Calu3 (cell line): ENCODE data around the gene TSHZ2. TPM values are rescaled to one million over a fixed set of nuclear protein-coding genes. Genes with fewer than 3 reads are reported as not detected.
A peak's percentile ranks its signal among the peaks of the same experiment; 100 is the strongest.

Experiments used
- BruUV-seq: library from RNA; stranded (reverse); fragments of 400-500 nt; replicated peaks from 2 replicates; lab custom pipeline; 2021; lab: Mats Ljungman, UMichigan
- CTCF ChIA-PET: fragments of 300-600 bp; sonication (Branson Sonifier 250); formaldehyde crosslinking; loops from one replicate; lab custom pipeline; 2022; ENCODE audit warnings: antibody characterized with exemption; lab: Charles Lee
- DNase-seq: peaks from one replicate; pipeline ENCODE4 v3.0.0; 2022
- H3K27ac Mint-ChIP-seq: one replicate; pipeline ENCODE4 v1.8.0; 2022; ENCODE audit warnings: mixed read lengths; ENCODE audit not compliant: unreplicated experiment
- H3K27me3 Mint-ChIP-seq: one replicate; pipeline ENCODE4 v1.8.0; 2022; ENCODE audit warnings: mixed read lengths; ENCODE audit not compliant: unreplicated experiment
- H3K36me3 Mint-ChIP-seq: one replicate; pipeline ENCODE4 v1.8.0; 2022; ENCODE audit warnings: mild to moderate bottlenecking, moderate library complexity, mixed read lengths; ENCODE audit not compliant: insufficient read depth, unreplicated experiment
- H3K4me1 Mint-ChIP-seq: one replicate; pipeline ENCODE4 v1.8.0; 2022; ENCODE audit warnings: mild to moderate bottlenecking, low read depth, mixed read lengths; ENCODE audit not compliant: unreplicated experiment
- H3K4me3 Mint-ChIP-seq: one replicate; pipeline ENCODE4 v1.8.0; 2022; ENCODE audit warnings: mild to moderate bottlenecking, low read depth, moderate library complexity, mixed read lengths; ENCODE audit not compliant: unreplicated experiment
- H3K9me3 Mint-ChIP-seq: one replicate; pipeline ENCODE4 v1.8.0; 2022; ENCODE audit warnings: low read depth, mixed read lengths; ENCODE audit not compliant: unreplicated experiment
- intact Hi-C: fragments of 100-400 bp; cut with micrococcal nuclease; formaldehyde crosslinking; loops from one replicate; pipeline ENCODE4 v1.10.0; 2022; ENCODE audit not compliant: unreplicated experiment
- total RNA-seq: library from RNA; stranded (reverse); gene quantifications from 2 replicates; pipeline ENCODE4 v1.2.3, GENCODE V29; 2022
- TF ChIP-seq, protein P1 (sequence below): fragments of 200-600 bp; IDR thresholded peaks from one replicate; pipeline ENCODE4 v1.8.0; 2022; ENCODE audit warnings: antibody characterized with exemption; ENCODE audit not compliant: unreplicated experiment

The TSHZ2 gene
- total RNA-seq, 1 experiment from 2014 or later = not detected

DNA sequence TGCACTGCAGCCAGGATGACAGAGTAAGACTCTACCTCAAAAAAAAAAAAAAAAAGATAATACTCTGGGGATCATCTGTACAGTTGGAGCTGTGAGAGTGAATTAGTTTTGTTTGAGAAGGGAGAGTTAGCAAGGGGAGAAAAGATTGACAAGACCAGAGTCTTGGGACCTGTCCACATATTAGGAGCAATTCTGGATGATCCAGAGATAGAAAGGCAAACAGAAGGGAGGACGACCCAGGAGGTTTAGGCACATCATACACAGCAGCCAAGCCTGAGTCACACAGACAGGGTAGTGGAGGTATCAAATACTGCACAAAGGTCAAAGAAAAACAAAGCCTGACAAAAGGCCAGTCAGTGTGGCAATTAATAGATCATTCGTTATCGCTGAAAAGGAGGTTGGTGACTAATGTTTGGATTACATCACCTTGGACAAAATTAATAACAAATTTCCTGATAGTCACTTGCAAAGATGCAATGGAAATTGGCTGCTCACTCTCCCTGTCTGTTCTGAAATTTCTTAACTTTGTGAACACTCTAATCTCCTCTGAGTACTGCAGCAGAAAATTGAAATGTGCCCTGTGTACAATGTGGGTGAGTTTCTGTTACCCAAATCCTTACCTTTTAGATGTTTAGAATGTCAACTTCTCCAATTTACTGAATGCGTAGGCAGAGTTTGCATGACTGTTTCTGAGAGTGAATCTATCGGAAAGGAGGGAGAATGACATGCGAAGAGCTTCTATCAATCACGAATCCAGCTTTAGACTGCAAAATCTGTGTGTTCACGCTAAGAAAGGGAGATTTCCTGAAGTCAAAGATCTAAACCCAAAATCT is 105.4 kb downstream of the TSHZ2 start:
- TSS peak; percentile 19 for BruUV-seq
- peaks cover 11% of the 10 kb centered on the region for H3K4me1 Mint-ChIP-seq
- TF ChIP-seq, protein P1, sequence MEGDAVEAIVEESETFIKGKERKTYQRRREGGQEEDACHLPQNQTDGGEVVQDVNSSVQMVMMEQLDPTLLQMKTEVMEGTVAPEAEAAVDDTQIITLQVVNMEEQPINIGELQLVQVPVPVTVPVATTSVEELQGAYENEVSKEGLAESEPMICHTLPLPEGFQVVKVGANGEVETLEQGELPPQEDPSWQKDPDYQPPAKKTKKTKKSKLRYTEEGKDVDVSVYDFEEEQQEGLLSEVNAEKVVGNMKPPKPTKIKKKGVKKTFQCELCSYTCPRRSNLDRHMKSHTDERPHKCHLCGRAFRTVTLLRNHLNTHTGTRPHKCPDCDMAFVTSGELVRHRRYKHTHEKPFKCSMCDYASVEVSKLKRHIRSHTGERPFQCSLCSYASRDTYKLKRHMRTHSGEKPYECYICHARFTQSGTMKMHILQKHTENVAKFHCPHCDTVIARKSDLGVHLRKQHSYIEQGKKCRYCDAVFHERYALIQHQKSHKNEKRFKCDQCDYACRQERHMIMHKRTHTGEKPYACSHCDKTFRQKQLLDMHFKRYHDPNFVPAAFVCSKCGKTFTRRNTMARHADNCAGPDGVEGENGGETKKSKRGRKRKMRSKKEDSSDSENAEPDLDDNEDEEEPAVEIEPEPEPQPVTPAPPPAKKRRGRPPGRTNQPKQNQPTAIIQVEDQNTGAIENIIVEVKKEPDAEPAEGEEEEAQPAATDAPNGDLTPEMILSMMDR = no peak
- H3K36me3 Mint-ChIP-seq = no peaks in the 10 kb centered on the region
- peaks cover 13% of the 10 kb centered on the region for H3K27me3 Mint-ChIP-seq
- H3K9me3 Mint-ChIP-seq = no peaks in the 10 kb centered on the region
- H3K4me3 Mint-ChIP-seq = no peak overlapping the region
- CTCF ChIA-PET = no interaction called here
- peak; percentile 49 for DNase-seq
- no peak overlapping the region for H3K27ac Mint-ChIP-seq
- intact Hi-C loops = loop anchor here (1.0 kb wide), 1 partner anchor 18 kb away; no protein-coding TSS in a partner anchor

DNA sequence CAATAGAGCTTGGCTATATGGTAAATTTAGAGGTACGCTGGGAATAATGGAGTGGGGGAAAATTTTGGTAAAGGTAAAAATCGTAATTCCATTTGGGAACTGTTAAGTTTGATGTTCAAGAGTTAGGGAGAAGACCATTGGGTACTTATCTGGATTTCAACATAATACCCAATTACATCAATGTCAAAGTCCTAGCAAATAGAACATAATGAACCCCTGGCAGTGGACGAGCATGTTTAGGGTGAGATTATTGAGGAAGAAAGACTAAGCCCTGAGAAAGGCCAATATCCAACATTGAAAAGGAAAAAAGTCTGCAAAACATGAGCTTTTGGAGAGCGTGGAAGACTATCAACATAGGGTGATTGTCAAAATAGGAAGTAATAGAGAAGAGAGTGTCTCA is 106.6 kb downstream of the TSHZ2 start:
- peaks cover 11% of the 10 kb centered on the region for H3K4me1 Mint-ChIP-seq
- CTCF ChIA-PET = no interaction called here
- BruUV-seq = no TSS peak

DNA sequence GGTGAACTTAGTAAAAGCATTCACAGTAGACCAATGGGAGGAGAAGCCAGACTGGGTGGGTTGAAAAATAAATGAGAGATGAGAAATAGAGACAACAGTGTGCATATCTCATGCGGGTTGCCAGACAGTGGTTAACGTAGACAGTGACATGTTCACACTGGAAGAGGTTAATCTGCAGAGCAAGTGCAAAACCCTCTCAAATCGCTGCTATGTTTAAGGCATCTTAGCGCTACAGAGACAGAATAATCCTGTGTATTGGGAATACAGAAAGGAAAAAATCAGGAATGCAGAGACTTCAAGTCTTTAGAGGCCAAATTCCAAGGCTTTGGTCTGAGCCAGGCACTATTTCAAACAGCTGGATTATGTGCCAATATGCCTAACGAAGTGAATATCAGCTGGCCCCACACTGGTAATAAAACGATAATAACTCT is 107.1 kb downstream of the TSHZ2 start:
- H3K4me1 Mint-ChIP-seq = peaks cover 11% of the 10 kb centered on the region
- H3K4me3 Mint-ChIP-seq = no peak overlapping the region
- no peak for DNase-seq
- no peaks in the 10 kb centered on the region for H3K9me3 Mint-ChIP-seq
- no TSS peak for BruUV-seq
- TF ChIP-seq, protein P1 = no peak
- H3K36me3 Mint-ChIP-seq = no peaks in the 10 kb centered on the region
- H3K27ac Mint-ChIP-seq = no peak overlapping the region
- intact Hi-C loops = no loop called here
- H3K27me3 Mint-ChIP-seq = no peaks in the 10 kb centered on the region
- CTCF ChIA-PET = no interaction called here

More for the DNA sequence above, 106.6 kb downstream of the TSHZ2 start:
- TF ChIP-seq, protein P1 = no peak
- Mint-ChIP-seq H3K27ac (no peak overlapping the region), H3K36me3 (no peaks in the 10 kb centered on the region), H3K4me3 (no peak overlapping the region), H3K9me3 (no peaks in the 10 kb centered on the region), H3K27me3 (peaks cover 2% of the 10 kb centered on the region)
- no peak for DNase-seq
- intact Hi-C loops = no loop called here

DNA sequence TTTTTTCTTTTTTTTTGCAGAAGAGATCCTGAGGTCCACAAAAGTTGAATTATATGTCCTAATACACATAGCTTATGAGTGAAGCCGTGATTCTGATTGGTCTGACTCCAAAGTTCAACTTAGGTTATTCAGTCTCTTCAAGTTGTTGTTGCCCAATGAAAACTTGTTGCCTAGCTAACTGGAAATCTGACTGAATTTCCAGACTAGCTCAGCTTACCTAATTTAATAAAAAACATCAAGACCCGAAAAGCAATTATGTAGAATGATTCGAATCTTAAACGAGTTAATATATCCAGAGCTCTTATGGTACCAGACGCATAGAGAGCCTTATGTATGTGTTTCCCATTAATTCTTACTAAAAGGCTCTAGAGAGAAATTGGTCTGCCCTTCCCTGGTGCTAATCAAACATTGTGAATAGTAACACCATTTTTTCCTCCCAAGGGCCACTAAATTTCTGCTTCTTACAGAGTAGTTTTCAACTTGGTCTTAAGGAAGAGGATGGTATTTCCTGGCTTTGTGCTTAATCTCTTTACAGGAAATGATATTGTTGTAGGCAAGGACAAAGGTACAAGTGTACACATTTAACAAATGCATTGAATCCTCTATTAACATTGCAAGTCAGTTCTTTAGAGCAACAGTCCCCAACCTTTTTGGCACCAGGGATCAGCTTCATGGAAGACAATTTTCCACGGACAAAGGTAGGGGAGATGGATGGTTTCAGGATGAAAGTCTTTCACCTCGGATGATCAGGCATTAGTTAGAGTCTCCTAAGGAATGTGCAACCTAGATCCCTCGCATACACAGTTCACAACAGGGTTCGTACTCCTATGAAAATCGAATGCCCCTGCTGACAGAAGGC is 107.9 kb downstream of the TSHZ2 start:
- CTCF ChIA-PET = no interaction called here
- Mint-ChIP-seq H3K36me3 (no peaks in the 10 kb centered on the region), H3K27ac (no peak overlapping the region), H3K4me3 (no peak overlapping the region), H3K9me3 (no peaks in the 10 kb centered on the region), H3K4me1 (peaks cover 11% of the 10 kb centered on the region), H3K27me3 (no peaks in the 10 kb centered on the region)
- intact Hi-C loops = no loop called here
- no TSS peak for BruUV-seq
- DNase-seq = no peak
- TF ChIP-seq, protein P1 = no peak
